Measurements from ENCODE around the gene C10orf143.
A peak's percentile ranks its signal among the peaks of the same experiment; 100 is the strongest.

C10orf143 gene

DNA sequence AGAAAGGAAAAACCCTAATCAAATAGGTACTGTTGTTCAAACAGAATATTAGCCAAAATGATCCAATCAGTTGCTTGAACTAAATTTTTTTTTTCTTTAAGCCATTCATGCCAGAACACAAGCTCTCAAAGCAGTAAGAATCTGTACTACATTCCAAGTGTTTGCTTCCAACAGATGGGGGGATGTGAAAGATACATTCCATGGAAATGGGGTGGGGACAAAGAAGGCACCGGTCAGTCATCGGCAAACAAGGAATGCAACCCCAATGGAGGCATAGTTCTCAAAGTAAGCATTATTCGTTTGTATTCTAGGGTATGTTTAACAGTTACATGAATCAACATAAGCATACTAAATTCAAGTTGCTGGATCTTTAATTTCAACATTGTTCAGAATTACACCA is 32.5 kb downstream of the C10orf143 start:
- H3K4me1 ChIP-seq (ENCODE audit: insufficient read depth, poor library complexity, severe bottlenecking): no peaks in the 10 kb centered on the region
- H3K4me3 ChIP-seq (ENCODE audit: severe bottlenecking): no peak overlapping the region
- no peak for DNase-seq (ENCODE audit: low spot score)
- H3K9me3 ChIP-seq (ENCODE audit: severe bottlenecking): no peaks in the 10 kb centered on the region
- no peaks in the 10 kb centered on the region for H3K27me3 ChIP-seq (ENCODE audit: insufficient read depth, poor library complexity, severe bottlenecking)
- no peak overlapping the region for H3K27ac ChIP-seq (ENCODE audit: poor library complexity, severe bottlenecking)
- ATAC-seq (ENCODE audit: low read depth): no peak
- no peak for TF ChIP-seq CTCF (IDR thresholded peaks at IDR 0.05; ENCODE audit: poor library complexity, severe bottlenecking)
- no peaks in the 10 kb centered on the region for H3K36me3 ChIP-seq (ENCODE audit: low read depth)

DNA sequence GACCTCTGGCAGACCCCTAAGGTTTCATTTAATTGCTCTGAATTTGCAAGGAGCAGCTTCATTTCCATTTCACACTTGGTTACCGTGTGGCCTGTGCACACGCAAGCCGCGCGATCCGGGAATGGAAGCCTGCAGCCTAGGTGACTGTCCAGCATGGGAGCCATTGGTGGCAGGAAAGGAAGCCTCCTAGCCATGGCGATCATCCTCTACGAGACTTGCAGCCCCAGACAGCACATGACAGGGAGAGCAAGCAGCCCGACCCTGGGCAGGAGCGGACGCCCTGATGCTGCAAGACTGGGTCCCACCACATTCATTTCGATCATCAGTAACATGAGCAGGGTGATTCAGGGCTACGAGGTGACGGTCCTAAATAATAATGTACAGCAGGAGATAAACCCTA is 33.9 kb downstream of the C10orf143 start:
- no peaks in the 10 kb centered on the region for H3K4me1 ChIP-seq (ENCODE audit: insufficient read depth, poor library complexity, severe bottlenecking)
- no peak overlapping the region for H3K27ac ChIP-seq (ENCODE audit: poor library complexity, severe bottlenecking)
- no peak for TF ChIP-seq CTCF (IDR thresholded peaks at IDR 0.05; ENCODE audit: poor library complexity, severe bottlenecking)
- DNase-seq (ENCODE audit: low spot score): no peak
- H3K4me3 ChIP-seq (ENCODE audit: severe bottlenecking): no peak overlapping the region
- H3K9me3 ChIP-seq (ENCODE audit: severe bottlenecking): no peaks in the 10 kb centered on the region
- no peaks in the 10 kb centered on the region for H3K36me3 ChIP-seq (ENCODE audit: low read depth)
- H3K27me3 ChIP-seq (ENCODE audit: insufficient read depth, poor library complexity, severe bottlenecking): no peaks in the 10 kb centered on the region
- no peak for ATAC-seq (ENCODE audit: low read depth)

DNA sequence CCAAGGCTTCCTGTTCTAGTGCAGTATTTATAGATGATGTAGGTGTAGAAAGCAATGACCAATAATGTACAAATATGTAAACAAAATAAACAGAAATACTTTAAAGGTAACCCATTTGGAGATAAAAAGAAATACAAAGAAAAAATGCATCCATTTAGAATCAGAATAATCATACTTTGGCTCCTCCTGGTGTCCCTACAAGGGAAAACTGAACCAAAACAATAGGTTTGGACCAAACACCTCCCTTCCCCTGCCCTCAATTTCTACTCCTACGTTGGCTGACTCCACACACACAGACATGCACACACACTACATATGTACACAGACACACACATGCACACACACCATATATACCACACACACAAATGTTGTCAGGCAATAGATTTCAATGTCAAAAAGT is 36.0 kb downstream of the C10orf143 start:
- DNase-seq (ENCODE audit: low spot score) (no peak), ATAC-seq (ENCODE audit: low read depth) (no peak)
- no peaks in the 10 kb centered on the region for H3K4me1 ChIP-seq (ENCODE audit: insufficient read depth, poor library complexity, severe bottlenecking)
- peak; percentile 12 for TF ChIP-seq CTCF (IDR thresholded peaks at IDR 0.05; ENCODE audit: poor library complexity, severe bottlenecking)
- H3K9me3 ChIP-seq (ENCODE audit: severe bottlenecking): no peaks in the 10 kb centered on the region
- no peak overlapping the region for H3K4me3 ChIP-seq (ENCODE audit: severe bottlenecking)
- no peaks in the 10 kb centered on the region for H3K27me3 ChIP-seq (ENCODE audit: insufficient read depth, poor library complexity, severe bottlenecking)
- no peaks in the 10 kb centered on the region for H3K36me3 ChIP-seq (ENCODE audit: low read depth)
- no peak overlapping the region for H3K27ac ChIP-seq (ENCODE audit: poor library complexity, severe bottlenecking)

- Histone ChIP-seq H3K9me3 (ENCODE audit: severe bottlenecking) (no peaks in the 10 kb centered on the region), H3K36me3 (ENCODE audit: low read depth) (no peaks in the 10 kb centered on the region), H3K27me3 (ENCODE audit: insufficient read depth, poor library complexity, severe bottlenecking) (no peaks in the 10 kb centered on the region), H3K4me1 (ENCODE audit: insufficient read depth, poor library complexity, severe bottlenecking) (no peaks in the 10 kb centered on the region), H3K27ac (ENCODE audit: poor library complexity, severe bottlenecking) (no peak overlapping the region), H3K4me3 (ENCODE audit: severe bottlenecking) (no peak overlapping the region)
- no peak for TF ChIP-seq CTCF (IDR thresholded peaks at IDR 0.05; ENCODE audit: poor library complexity, severe bottlenecking)
- ATAC-seq (ENCODE audit: low read depth) (no peak), DNase-seq (ENCODE audit: low spot score) (no peak)
Observed at GRCh38 chr10:130073912-130074311, 36.7 kb downstream of the C10orf143 start.

GRCh38 chr10:130072247-130072646 is 38.4 kb downstream of the C10orf143 start:
- H3K9me3 ChIP-seq (ENCODE audit: severe bottlenecking): no peaks in the 10 kb centered on the region

More at GRCh38 chr10:130072247-130072646, 38.4 kb downstream of the C10orf143 start:
- no peak for TF ChIP-seq CTCF (IDR thresholded peaks at IDR 0.05; ENCODE audit: poor library complexity, severe bottlenecking)
- no peak overlapping the region for H3K4me3 ChIP-seq (ENCODE audit: severe bottlenecking)
- H3K36me3 ChIP-seq (ENCODE audit: low read depth): no peaks in the 10 kb centered on the region
- H3K27ac ChIP-seq (ENCODE audit: poor library complexity, severe bottlenecking): no peak overlapping the region
- ATAC-seq (ENCODE audit: low read depth) (no peak), DNase-seq (ENCODE audit: low spot score) (no peak)
- H3K4me1 ChIP-seq (ENCODE audit: insufficient read depth, poor library complexity, severe bottlenecking): no peaks in the 10 kb centered on the region
- H3K27me3 ChIP-seq (ENCODE audit: insufficient read depth, poor library complexity, severe bottlenecking): no peaks in the 10 kb centered on the region
